Inflammatory macrophage treated with lipopolysaccharide for 4 hours (primary cell): ENCODE measurements around the gene RNFT1.
"Not testable (repeated sequence)": the region's sequence is repeated elsewhere in the genome, so short reads cannot be mapped to it uniquely, and the experiment has no call there.

ENCODE experiments used
- DNase-seq: peaks from one replicate; pipeline ENCODE4 v3.0.0-alpha.2; 2020

The RNFT1 gene

GRCh38 chr17:59964482-59965328 is at the start of gene RNFT1:
RNFT1 (minus strand) TSS chr17:59964740; CDS start chr17:59964663, 77 bp downstream.
- peak; percentile 96 for DNase-seq

GRCh38 chr17:60009326-60009725 is 44.8 kb upstream of the RNFT1 start:
- DNase-seq: not testable (repeated sequence)

GRCh38 chr17:60008377-60008776 is 43.8 kb upstream of the RNFT1 start:
- not testable (repeated sequence) for DNase-seq

GRCh38 chr17:60006160-60006559 is 41.6 kb upstream of the RNFT1 start:
- DNase-seq: no peak

- DNase-seq: not testable (repeated sequence)
These were observed 40.0 kb upstream of the RNFT1 start for GRCh38 chr17:60004561-60004960.

- DNase-seq: not testable (repeated sequence)
These were observed 37.9 kb upstream of the RNFT1 start for GRCh38 chr17:60002405-60002804.

GRCh38 chr17:59996608-59997007 is 32.1 kb upstream of the RNFT1 start:
- DNase-seq: not testable (repeated sequence)

GRCh38 chr17:59975166-59975565 is 10.6 kb upstream of the RNFT1 start:
- DNase-seq: not testable (repeated sequence)

GRCh38 chr17:59973483-59973882 is 8.9 kb upstream of the RNFT1 start:
- not testable (repeated sequence) for DNase-seq

- no peak for DNase-seq
These were observed 8.2 kb upstream of the RNFT1 start for GRCh38 chr17:59972778-59973177.

- not testable (repeated sequence) for DNase-seq
These were observed 7.2 kb upstream of the RNFT1 start for GRCh38 chr17:59971771-59972170.

GRCh38 chr17:59963738-59964481 is 630 bp downstream of the RNFT1 start:
- DNase-seq: peak; percentile 91

- no peak for DNase-seq
These were observed 1.7 kb downstream of the RNFT1 start for GRCh38 chr17:59962739-59963318.

GRCh38 chr17:59959574-59959973 is 5.0 kb downstream of the RNFT1 start:
- DNase-seq: not testable (repeated sequence)

- no peak for DNase-seq
These were observed 9.7 kb downstream of the RNFT1 start for GRCh38 chr17:59954856-59955255.

- DNase-seq: no peak
These were observed 14.5 kb downstream of the RNFT1 start for GRCh38 chr17:59950049-59950448.

GRCh38 chr17:59947310-59947709 is 17.2 kb downstream of the RNFT1 start:
- not testable (repeated sequence) for DNase-seq

- not testable (repeated sequence) for DNase-seq
These were observed 18.1 kb downstream of the RNFT1 start for GRCh38 chr17:59946433-59946832.

- no peak for DNase-seq
These were observed 23.4 kb downstream of the RNFT1 start for GRCh38 chr17:59941131-59941530.

- not testable (repeated sequence) for DNase-seq
These were observed 23.8 kb downstream of the RNFT1 start for GRCh38 chr17:59940697-59941096.

GRCh38 chr17:59933317-59933716 is 31.2 kb downstream of the RNFT1 start:
- DNase-seq: not testable (repeated sequence)

GRCh38 chr17:59930768-59931167 is 33.8 kb downstream of the RNFT1 start:
- DNase-seq: peak; percentile 39

GRCh38 chr17:59930121-59930520 is 34.4 kb downstream of the RNFT1 start:
- DNase-seq: not testable (repeated sequence)
